GM23338 (cell line): Measurements from ENCODE around the gene PCBP3. TPM values are rescaled to one million over a fixed set of nuclear protein-coding genes. Genes with fewer than 3 reads are reported as not detected.

Source experiments
- CREB1 ChIP-seq: fragments of 250-450 bp; sonication (Bioruptor Pico); IDR thresholded peaks from 2 replicates; pipeline ENCODE4 v1.5.0; 2020; ENCODE audit warnings: low read depth, mild to moderate bottlenecking, moderate library complexity
- JUNB ChIP-seq: IDR thresholded peaks from one replicate; pipeline ENCODE4 v1.6.1; 2016; ENCODE audit warnings: antibody characterized with exemption; ENCODE audit not compliant: unreplicated experiment
- POLR2AphosphoS5 ChIP-seq: IDR thresholded peaks from 2 replicates; pipeline ENCODE4 v1.6.1; 2016; ENCODE audit warnings: antibody characterized with exemption, low read depth
- ZNF331 ChIP-seq: fragments of 250-450 bp; sonication (Bioruptor Pico); IDR thresholded peaks from 2 replicates; pipeline ENCODE4 v1.5.0; 2020; ENCODE audit warnings: low read depth, mild to moderate bottlenecking, moderate library complexity
- polyA plus RNA-seq: library from polyadenylated mRNA; unstranded; fragments of >200 nt; fragmentation: Nextera tagmentation; extraction: Ambion mirVana; gene quantifications from 2 replicates; pipeline ENCODE4 v1.2.1, GENCODE V29; 2016
- total RNA-seq: library from RNA; depleted of rRNA; stranded (reverse); fragments of >200 nt; shearing (Covaris generic); gene quantifications from 2 replicates; pipeline ENCODE4 v1.2.3, GENCODE V29; 2014
- TF ChIP-seq, protein P1 (sequence below): fragments of 250-450 bp; sonication (Bioruptor Pico); IDR thresholded peaks from 2 replicates; pipeline ENCODE4 v1.5.0; 2020; ENCODE audit warnings: mild to moderate bottlenecking, moderate library complexity
- TF ChIP-seq, protein P2 (sequence below): IDR thresholded peaks from one replicate; pipeline ENCODE4 v1.6.1; 2018; ENCODE audit warnings: antibody characterized with exemption; ENCODE audit not compliant: unreplicated experiment
- TF ChIP-seq, protein P3 (sequence below), 2 experiments: fragments of 200-600 bp in 1 of 2; sonication (generic) in 1 of 2; conservative IDR thresholded peaks; 2 replicates each; pipeline versions ENCODE4 v1.5.1 to v1.6.1; 2016 to 2017; ENCODE audit warnings: antibody characterized with exemption in 2 of 2, low read depth in 2 of 2, mild to moderate bottlenecking in 2 of 2, moderate library complexity in 1 of 2
- TF ChIP-seq, protein P4 (sequence below): IDR thresholded peaks from 2 replicates; pipeline ENCODE4 v1.6.1; 2016; ENCODE audit warnings: antibody characterized with exemption

PCBP3 gene
- total and polyA plus RNA-seq, 2 experiments from 2014 or later, result 7.1 to 9.1 TPM

DNA sequence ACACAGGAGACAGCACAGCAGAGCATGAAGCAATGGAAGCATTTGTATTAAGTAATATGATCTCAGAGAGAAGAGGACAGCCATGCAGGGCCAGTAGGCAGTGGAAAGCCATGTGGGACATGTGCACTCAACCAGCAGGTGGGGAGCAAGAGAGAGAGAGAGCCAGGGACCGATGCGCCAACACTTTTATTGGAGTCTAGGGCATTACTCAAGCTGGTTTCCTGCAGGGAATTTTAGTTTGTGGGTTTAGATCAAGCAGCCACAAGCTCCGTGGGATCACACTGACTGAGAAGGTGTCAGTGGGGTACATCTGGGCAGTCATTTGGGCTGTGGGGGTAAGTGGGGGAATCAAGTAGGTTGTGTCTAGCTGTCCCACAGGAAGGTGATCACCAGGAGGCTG, 137.1 kb downstream of the PCBP3 start (continued):
- TF ChIP-seq, protein P1, sequence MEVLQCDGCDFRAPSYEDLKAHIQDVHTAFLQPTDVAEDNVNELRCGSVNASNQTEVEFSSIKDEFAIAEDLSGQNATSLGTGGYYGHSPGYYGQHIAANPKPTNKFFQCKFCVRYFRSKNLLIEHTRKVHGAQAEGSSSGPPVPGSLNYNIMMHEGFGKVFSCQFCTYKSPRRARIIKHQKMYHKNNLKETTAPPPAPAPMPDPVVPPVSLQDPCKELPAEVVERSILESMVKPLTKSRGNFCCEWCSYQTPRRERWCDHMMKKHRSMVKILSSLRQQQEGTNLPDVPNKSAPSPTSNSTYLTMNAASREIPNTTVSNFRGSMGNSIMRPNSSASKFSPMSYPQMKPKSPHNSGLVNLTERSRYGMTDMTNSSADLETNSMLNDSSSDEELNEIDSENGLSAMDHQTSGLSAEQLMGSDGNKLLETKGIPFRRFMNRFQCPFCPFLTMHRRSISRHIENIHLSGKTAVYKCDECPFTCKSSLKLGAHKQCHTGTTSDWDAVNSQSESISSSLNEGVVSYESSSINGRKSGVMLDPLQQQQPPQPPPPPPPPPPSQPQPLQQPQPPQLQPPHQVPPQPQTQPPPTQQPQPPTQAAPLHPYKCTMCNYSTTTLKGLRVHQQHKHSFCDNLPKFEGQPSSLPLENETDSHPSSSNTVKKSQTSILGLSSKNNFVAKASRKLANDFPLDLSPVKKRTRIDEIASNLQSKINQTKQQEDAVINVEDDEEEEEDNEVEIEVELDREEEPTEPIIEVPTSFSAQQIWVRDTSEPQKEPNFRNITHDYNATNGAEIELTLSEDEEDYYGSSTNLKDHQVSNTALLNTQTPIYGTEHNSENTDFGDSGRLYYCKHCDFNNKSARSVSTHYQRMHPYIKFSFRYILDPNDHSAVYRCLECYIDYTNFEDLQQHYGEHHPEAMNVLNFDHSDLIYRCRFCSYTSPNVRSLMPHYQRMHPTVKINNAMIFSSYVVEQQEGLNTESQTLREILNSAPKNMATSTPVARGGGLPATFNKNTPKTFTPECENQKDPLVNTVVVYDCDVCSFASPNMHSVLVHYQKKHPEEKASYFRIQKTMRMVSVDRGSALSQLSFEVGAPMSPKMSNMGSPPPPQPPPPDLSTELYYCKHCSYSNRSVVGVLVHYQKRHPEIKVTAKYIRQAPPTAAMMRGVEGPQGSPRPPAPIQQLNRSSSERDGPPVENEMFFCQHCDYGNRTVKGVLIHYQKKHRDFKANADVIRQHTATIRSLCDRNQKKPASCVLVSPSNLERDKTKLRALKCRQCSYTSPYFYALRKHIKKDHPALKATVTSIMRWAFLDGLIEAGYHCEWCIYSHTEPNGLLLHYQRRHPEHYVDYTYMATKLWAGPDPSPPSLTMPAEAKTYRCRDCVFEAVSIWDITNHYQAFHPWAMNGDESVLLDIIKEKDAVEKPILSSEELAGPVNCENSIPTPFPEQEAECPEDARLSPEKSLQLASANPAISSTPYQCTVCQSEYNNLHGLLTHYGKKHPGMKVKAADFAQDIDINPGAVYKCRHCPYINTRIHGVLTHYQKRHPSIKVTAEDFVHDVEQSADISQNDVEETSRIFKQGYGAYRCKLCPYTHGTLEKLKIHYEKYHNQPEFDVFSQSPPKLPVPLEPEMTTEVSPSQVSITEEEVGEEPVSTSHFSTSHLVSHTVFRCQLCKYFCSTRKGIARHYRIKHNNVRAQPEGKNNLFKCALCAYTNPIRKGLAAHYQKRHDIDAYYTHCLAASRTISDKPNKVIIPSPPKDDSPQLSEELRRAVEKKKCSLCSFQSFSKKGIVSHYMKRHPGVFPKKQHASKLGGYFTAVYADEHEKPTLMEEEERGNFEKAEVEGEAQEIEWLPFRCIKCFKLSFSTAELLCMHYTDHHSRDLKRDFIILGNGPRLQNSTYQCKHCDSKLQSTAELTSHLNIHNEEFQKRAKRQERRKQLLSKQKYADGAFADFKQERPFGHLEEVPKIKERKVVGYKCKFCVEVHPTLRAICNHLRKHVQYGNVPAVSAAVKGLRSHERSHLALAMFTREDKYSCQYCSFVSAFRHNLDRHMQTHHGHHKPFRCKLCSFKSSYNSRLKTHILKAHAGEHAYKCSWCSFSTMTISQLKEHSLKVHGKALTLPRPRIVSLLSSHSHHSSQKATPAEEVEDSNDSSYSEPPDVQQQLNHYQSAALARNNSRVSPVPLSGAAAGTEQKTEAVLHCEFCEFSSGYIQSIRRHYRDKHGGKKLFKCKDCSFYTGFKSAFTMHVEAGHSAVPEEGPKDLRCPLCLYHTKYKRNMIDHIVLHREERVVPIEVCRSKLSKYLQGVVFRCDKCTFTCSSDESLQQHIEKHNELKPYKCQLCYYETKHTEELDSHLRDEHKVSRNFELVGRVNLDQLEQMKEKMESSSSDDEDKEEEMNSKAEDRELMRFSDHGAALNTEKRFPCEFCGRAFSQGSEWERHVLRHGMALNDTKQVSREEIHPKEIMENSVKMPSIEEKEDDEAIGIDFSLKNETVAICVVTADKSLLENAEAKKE (CRISPR knock-in tag), result no peak
- TF ChIP-seq JUNB (no peak), ZNF331 (no peak), POLR2AphosphoS5 (no peak), CREB1 (CRISPR knock-in tag) (no peak)
- TF ChIP-seq, protein P2, sequence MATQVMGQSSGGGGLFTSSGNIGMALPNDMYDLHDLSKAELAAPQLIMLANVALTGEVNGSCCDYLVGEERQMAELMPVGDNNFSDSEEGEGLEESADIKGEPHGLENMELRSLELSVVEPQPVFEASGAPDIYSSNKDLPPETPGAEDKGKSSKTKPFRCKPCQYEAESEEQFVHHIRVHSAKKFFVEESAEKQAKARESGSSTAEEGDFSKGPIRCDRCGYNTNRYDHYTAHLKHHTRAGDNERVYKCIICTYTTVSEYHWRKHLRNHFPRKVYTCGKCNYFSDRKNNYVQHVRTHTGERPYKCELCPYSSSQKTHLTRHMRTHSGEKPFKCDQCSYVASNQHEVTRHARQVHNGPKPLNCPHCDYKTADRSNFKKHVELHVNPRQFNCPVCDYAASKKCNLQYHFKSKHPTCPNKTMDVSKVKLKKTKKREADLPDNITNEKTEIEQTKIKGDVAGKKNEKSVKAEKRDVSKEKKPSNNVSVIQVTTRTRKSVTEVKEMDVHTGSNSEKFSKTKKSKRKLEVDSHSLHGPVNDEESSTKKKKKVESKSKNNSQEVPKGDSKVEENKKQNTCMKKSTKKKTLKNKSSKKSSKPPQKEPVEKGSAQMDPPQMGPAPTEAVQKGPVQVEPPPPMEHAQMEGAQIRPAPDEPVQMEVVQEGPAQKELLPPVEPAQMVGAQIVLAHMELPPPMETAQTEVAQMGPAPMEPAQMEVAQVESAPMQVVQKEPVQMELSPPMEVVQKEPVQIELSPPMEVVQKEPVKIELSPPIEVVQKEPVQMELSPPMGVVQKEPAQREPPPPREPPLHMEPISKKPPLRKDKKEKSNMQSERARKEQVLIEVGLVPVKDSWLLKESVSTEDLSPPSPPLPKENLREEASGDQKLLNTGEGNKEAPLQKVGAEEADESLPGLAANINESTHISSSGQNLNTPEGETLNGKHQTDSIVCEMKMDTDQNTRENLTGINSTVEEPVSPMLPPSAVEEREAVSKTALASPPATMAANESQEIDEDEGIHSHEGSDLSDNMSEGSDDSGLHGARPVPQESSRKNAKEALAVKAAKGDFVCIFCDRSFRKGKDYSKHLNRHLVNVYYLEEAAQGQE, result no peak
- TF ChIP-seq, protein P3, sequence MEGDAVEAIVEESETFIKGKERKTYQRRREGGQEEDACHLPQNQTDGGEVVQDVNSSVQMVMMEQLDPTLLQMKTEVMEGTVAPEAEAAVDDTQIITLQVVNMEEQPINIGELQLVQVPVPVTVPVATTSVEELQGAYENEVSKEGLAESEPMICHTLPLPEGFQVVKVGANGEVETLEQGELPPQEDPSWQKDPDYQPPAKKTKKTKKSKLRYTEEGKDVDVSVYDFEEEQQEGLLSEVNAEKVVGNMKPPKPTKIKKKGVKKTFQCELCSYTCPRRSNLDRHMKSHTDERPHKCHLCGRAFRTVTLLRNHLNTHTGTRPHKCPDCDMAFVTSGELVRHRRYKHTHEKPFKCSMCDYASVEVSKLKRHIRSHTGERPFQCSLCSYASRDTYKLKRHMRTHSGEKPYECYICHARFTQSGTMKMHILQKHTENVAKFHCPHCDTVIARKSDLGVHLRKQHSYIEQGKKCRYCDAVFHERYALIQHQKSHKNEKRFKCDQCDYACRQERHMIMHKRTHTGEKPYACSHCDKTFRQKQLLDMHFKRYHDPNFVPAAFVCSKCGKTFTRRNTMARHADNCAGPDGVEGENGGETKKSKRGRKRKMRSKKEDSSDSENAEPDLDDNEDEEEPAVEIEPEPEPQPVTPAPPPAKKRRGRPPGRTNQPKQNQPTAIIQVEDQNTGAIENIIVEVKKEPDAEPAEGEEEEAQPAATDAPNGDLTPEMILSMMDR (conservative IDR thresholded peaks at IDR 0.05; ENCODE audit: low read depth in 2 of 2), result no peak
- TF ChIP-seq, protein P4, sequence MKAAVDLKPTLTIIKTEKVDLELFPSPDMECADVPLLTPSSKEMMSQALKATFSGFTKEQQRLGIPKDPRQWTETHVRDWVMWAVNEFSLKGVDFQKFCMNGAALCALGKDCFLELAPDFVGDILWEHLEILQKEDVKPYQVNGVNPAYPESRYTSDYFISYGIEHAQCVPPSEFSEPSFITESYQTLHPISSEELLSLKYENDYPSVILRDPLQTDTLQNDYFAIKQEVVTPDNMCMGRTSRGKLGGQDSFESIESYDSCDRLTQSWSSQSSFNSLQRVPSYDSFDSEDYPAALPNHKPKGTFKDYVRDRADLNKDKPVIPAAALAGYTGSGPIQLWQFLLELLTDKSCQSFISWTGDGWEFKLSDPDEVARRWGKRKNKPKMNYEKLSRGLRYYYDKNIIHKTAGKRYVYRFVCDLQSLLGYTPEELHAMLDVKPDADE, result no peak
